ENCODE measurements around the gene PRDM8.

The PRDM8 gene

GRCh38 chr4:80156410-80156809 lies 40.9 kb upstream of the PRDM8 start:
- H3K27me3 ChIP-seq (ENCODE audit: low read length), result no peaks in the 10 kb centered on the region
- no peaks in the 10 kb centered on the region for H3K9me2 ChIP-seq (replicated peaks; ENCODE audit: insufficient read depth, low read length)
- TF ChIP-seq CTCF (IDR thresholded peaks at IDR 0.05; ENCODE audit: insufficient read depth, low read length, poor library complexity, severe bottlenecking) (no peak), EZH2phosphoT487 (conservative IDR thresholded peaks at IDR 0.05; ENCODE audit: low read length) (no peak)
- H3F3A ChIP-seq (ENCODE audit: insufficient read depth), result no peaks in the 10 kb centered on the region
- no peaks in the 10 kb centered on the region for H3K36me3 ChIP-seq (ENCODE audit: low read length)
- H3K27ac ChIP-seq (ENCODE audit: low read depth, low read length), result no peak overlapping the region
- no peak overlapping the region for H2AFZ ChIP-seq (ENCODE audit: low read depth, low read length, severe bottlenecking)
- no peak overlapping the region for H3K4me2 ChIP-seq (ENCODE audit: low read depth, low read length, poor library complexity, severe bottlenecking)
- H3K4me3 ChIP-seq (ENCODE audit: insufficient read depth, low read length, poor library complexity, severe bottlenecking), result no peak overlapping the region
- no peaks in the 10 kb centered on the region for H4K20me1 ChIP-seq (ENCODE audit: low read depth, low read length)
- H3K9ac ChIP-seq (ENCODE audit: low read length), result no peak overlapping the region
- H3K9me3 ChIP-seq (ENCODE audit: insufficient read depth, low read length), result no peaks in the 10 kb centered on the region
- no peaks in the 10 kb centered on the region for H3K79me2 ChIP-seq (ENCODE audit: insufficient read depth, low read length)

- Histone ChIP-seq H4K20me1 (ENCODE audit: low read depth, low read length) (no peaks in the 10 kb centered on the region), H3K9me2 (replicated peaks; ENCODE audit: insufficient read depth, low read length) (no peaks in the 10 kb centered on the region), H3K9ac (ENCODE audit: low read length) (no peak overlapping the region), H3K4me3 (ENCODE audit: insufficient read depth, low read length, poor library complexity, severe bottlenecking) (no peak overlapping the region), H3K36me3 (ENCODE audit: low read length) (no peaks in the 10 kb centered on the region), H2AFZ (ENCODE audit: low read depth, low read length, severe bottlenecking) (no peak overlapping the region), H3K4me2 (ENCODE audit: low read depth, low read length, poor library complexity, severe bottlenecking) (no peak overlapping the region), H3F3A (ENCODE audit: insufficient read depth) (no peaks in the 10 kb centered on the region), H3K27ac (ENCODE audit: low read depth, low read length) (no peak overlapping the region), H3K9me3 (ENCODE audit: insufficient read depth, low read length) (no peaks in the 10 kb centered on the region), H3K79me2 (ENCODE audit: insufficient read depth, low read length) (no peaks in the 10 kb centered on the region), H3K27me3 (ENCODE audit: low read length) (no peaks in the 10 kb centered on the region)
- TF ChIP-seq EZH2phosphoT487 (conservative IDR thresholded peaks at IDR 0.05; ENCODE audit: low read length) (no peak), CTCF (IDR thresholded peaks at IDR 0.05; ENCODE audit: insufficient read depth, low read length, poor library complexity, severe bottlenecking) (no peak)
Observed at GRCh38 chr4:80161413-80162058, 35.8 kb upstream of the PRDM8 start.

- TF ChIP-seq EZH2phosphoT487 (conservative IDR thresholded peaks at IDR 0.05; ENCODE audit: low read length) (no peak), CTCF (IDR thresholded peaks at IDR 0.05; ENCODE audit: insufficient read depth, low read length, poor library complexity, severe bottlenecking) (no peak)
- Histone ChIP-seq H3K36me3 (ENCODE audit: low read length) (no peaks in the 10 kb centered on the region), H3K9me2 (replicated peaks; ENCODE audit: insufficient read depth, low read length) (no peaks in the 10 kb centered on the region), H3K27ac (ENCODE audit: low read depth, low read length) (no peak overlapping the region), H3K4me3 (ENCODE audit: insufficient read depth, low read length, poor library complexity, severe bottlenecking) (no peak overlapping the region), H3K4me2 (ENCODE audit: low read depth, low read length, poor library complexity, severe bottlenecking) (no peak overlapping the region), H3K9me3 (ENCODE audit: insufficient read depth, low read length) (no peaks in the 10 kb centered on the region), H3F3A (ENCODE audit: insufficient read depth) (no peaks in the 10 kb centered on the region), H3K9ac (ENCODE audit: low read length) (no peak overlapping the region), H4K20me1 (ENCODE audit: low read depth, low read length) (no peaks in the 10 kb centered on the region), H2AFZ (ENCODE audit: low read depth, low read length, severe bottlenecking) (no peak overlapping the region), H3K79me2 (ENCODE audit: insufficient read depth, low read length) (no peaks in the 10 kb centered on the region), H3K27me3 (ENCODE audit: low read length) (no peaks in the 10 kb centered on the region)
Observed at GRCh38 chr4:80162418-80162817, 34.9 kb upstream of the PRDM8 start.
